Fibroblast of the aortic adventitia (primary cell): ENCODE results near the gene TMTC1. TPM values are rescaled to one million over a fixed set of nuclear protein-coding genes. Genes with fewer than 3 reads are reported as not detected.

Source experiments
- DNase-seq: peaks from one replicate; pipeline ENCODE4 v3.0.0-alpha.2; 2010; ENCODE audit warnings: low read depth
- H3K4me3 ChIP-seq: 2 replicates; pipeline ENCODE4 v1.5.1; 2011; ENCODE audit warnings: low read depth, mild to moderate bottlenecking, control low read depth, low read length, moderate library complexity
- CTCF ChIP-seq: IDR thresholded peaks from 2 replicates; pipeline ENCODE4 v1.5.1; 2011; ENCODE audit warnings: mild to moderate bottlenecking, low read length, control low read depth, inconsistent platforms; ENCODE audit not compliant: insufficient read depth
- total RNA-seq: library from RNA; depleted of rRNA; stranded (reverse); fragments of >200 nt; gene quantifications from 2 replicates; pipeline ENCODE4 v1.2.3, GENCODE V29; 2012; ENCODE audit warnings: low replicate concordance

Gene TMTC1
- total RNA-seq, 1 donor, result 54.9 TPM

- H3K4me3 ChIP-seq, result no peak overlapping the region
- DNase-seq, result no peak
- no peak for TF ChIP-seq CTCF
Measured at GRCh38 chr12:29508949-29509348, 274.8 kb downstream of the TMTC1 start.

DNA sequence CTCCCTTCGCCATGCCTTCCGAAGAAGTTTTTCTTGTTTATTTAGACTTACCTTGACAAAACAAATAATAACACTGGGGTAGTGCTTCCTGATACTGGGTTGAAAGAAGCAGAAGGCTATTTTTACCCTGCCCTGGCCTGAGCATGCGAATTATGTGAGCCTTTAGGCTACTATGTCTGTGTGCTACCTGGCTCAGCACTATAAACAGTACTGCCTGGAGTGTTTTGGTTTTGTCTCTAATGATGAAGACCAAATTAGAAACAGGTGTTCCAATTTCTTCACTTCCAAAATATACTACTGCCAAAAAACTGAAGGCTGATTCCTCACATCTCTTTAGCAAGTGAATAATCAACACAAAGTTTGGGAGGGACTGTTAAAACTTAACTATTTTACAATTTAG, 278.6 kb downstream of the TMTC1 start:
- TF ChIP-seq CTCF, result no peak
- peak; percentile 2 for DNase-seq
- H3K4me3 ChIP-seq, result no peak overlapping the region

DNA sequence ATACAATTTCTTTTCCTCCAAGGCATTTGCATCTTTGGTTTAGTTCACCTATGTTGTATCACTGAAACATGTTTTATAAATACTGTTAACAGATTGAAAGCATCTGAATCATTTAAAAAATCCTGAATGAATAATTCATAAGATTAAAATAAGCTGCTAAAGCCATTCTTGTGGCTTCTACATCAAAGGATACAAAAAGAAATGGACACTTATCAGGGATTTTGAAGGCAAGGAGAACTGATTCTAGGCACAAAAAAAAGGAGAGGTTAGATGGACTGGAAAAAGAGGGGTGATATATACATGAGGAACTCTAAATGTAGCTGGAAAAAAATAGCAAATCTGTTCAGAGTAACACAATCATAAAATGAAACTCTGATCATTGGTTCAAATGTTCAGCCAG, 280.5 kb downstream of the TMTC1 start:
- H3K4me3 ChIP-seq, result no peak overlapping the region
- DNase-seq, result no peak
- TF ChIP-seq CTCF, result no peak

- TF ChIP-seq CTCF, result no peak
- DNase-seq, result no peak
- no peak overlapping the region for H3K4me3 ChIP-seq
Measured at GRCh38 chr12:29499235-29499634, 284.5 kb downstream of the TMTC1 start.

- no peak within 1 kb of the TSS for H3K4me3 ChIP-seq
- no peak for DNase-seq
- TF ChIP-seq CTCF, result no peak
Measured at GRCh38 chr12:29497588-29497987, 286.2 kb downstream of the TMTC1 start, which contains the start of gene OVCH1. Gene OVCH1, minus strand, starts transcription at chr12:29497686. Its CDS starts 0 bp downstream, at chr12:29497686.

DNA sequence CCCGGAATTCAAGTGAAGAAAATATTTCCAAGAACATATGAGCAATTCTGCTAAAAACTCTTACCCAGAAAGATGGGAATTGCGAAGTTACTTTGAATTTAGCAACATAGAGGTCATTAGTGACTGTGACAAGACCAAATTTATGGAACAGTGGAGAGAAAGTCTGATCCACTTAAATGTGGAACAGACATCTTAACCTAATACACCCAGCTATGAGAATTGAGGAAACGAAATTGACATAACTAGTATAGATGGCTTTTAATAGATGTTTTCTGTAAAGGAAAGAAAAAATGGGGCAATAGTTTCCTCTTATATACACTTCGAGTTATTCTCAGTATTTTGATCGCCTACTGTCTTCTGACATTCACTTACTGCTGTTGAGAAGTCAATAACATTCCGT, 290.9 kb downstream of the TMTC1 start:
- H3K4me3 ChIP-seq, result no peak overlapping the region
- no peak for TF ChIP-seq CTCF
- DNase-seq, result no peak

- no peak for TF ChIP-seq CTCF
- no peak for DNase-seq
- no peak overlapping the region for H3K4me3 ChIP-seq
Measured at GRCh38 chr12:29486972-29487371, 296.8 kb downstream of the TMTC1 start.
